SH-SY5Y (cell line): ENCODE data around the gene LHX4.

Experiments
- GATA2 ChIP-seq: IDR thresholded peaks from 2 replicates; pipeline ENCODE4 v1.6.1; 2011; ENCODE audit warnings: mild to moderate bottlenecking, low read depth, low read length
- GATA3 ChIP-seq: IDR thresholded peaks from 2 replicates; pipeline ENCODE4 v1.6.1; 2011; ENCODE audit warnings: low read depth, mild to moderate bottlenecking, low read length, moderate library complexity

GRCh38 chr1:180188684-180189175, 41.3 kb upstream of the LHX4 start:
- TF ChIP-seq GATA3 (no peak), GATA2 (no peak)
